ENCODE data around the gene GFOD1.
"Not testable (repeated sequence)": the region's sequence is repeated elsewhere in the genome, so short reads cannot be mapped to it uniquely, and the experiment has no call there.

- not testable (repeated sequence) for TF ChIP-seq CTCF, POLR2AphosphoS5, POLR2A (IDR thresholded peaks at IDR 0.05)
Measured at GRCh38 chr6:13434135-13434775, 53.1 kb downstream of the GFOD1 start.

Data from sigmoid colon (tissue), 4 donors.